WTC11 (cell line): ENCODE results near the gene SELENOS. TPM values are rescaled to one million over a fixed set of nuclear protein-coding genes. Genes with fewer than 3 reads are reported as not detected.
A peak's percentile ranks its signal among the peaks of the same experiment; 100 is the strongest.

Experiments
- ATAC-seq: fragments of 200-7000 bp; cut with Tn5 transposase; 2 replicates; pipeline ENCODE4 v1.10.0; 2021; ENCODE audit warnings: mild to moderate bottlenecking, moderate library complexity
- CTCF ChIA-PET: fragments of 300-600 bp; sonication (Branson Sonifier 250); formaldehyde crosslinking; loops from one replicate; lab custom pipeline; 2021; ENCODE audit warnings: antibody characterized with exemption; lab: Charles Lee
- POLR2A ChIA-PET: fragments of 350-600 bp; sonication (Branson Sonifier 250); formaldehyde crosslinking; loops from one replicate; lab custom pipeline; 2021; ENCODE audit warnings: antibody characterized with exemption; lab: Charles Lee
- DNase-seq: peaks from one replicate; pipeline ENCODE4 v3.0.0; 2021; ENCODE audit warnings: low spot score
- H3K27ac Mint-ChIP-seq: 2 replicates; pipeline ENCODE4 v1.8.0; 2021; ENCODE audit warnings: mixed read lengths
- H3K27me3 Mint-ChIP-seq: 2 replicates; pipeline ENCODE4 v1.8.0; 2021; ENCODE audit warnings: low read depth, mild to moderate bottlenecking, moderate library complexity, mixed read lengths
- H3K36me3 Mint-ChIP-seq: 2 replicates; pipeline ENCODE4 v1.8.0; 2021; ENCODE audit warnings: mixed read lengths
- H3K4me1 Mint-ChIP-seq: 2 replicates; pipeline ENCODE4 v1.8.0; 2022; ENCODE audit warnings: mixed read lengths
- H3K4me3 Mint-ChIP-seq: 2 replicates; pipeline ENCODE4 v1.8.0; 2021; ENCODE audit warnings: mild to moderate bottlenecking, moderate library complexity, mixed read lengths
- H3K9me3 Mint-ChIP-seq: 2 replicates; pipeline ENCODE4 v1.8.0; 2021; ENCODE audit warnings: mixed read lengths
- ARID4B ChIP-seq: sonication (generic); formaldehyde crosslinking; IDR thresholded peaks from 2 replicates; pipeline ENCODE4 v1.8.0; 2023; ENCODE audit warnings: missing genetic modification reagents, mild to moderate bottlenecking, borderline replicate concordance
- ATF1 ChIP-seq: sonication (generic); formaldehyde crosslinking; IDR thresholded peaks from 2 replicates; pipeline ENCODE4 v1.8.1; 2023; ENCODE audit warnings: mild to moderate bottlenecking, moderate library complexity, missing genetic modification reagents
- ATF2 ChIP-seq: sonication (generic); formaldehyde crosslinking; IDR thresholded peaks from 2 replicates; pipeline ENCODE4 v1.8.1; 2022; ENCODE audit warnings: low read depth, missing genetic modification reagents, borderline replicate concordance
- E2F1 ChIP-seq: sonication (generic); formaldehyde crosslinking; IDR thresholded peaks from 2 replicates; pipeline ENCODE4 v1.8.0; 2022; ENCODE audit warnings: mild to moderate bottlenecking, missing genetic modification reagents
- FOXK1 ChIP-seq: sonication (generic); formaldehyde crosslinking; IDR thresholded peaks from 2 replicates; pipeline ENCODE4 v1.8.0; 2022; ENCODE audit warnings: mild to moderate bottlenecking, moderate library complexity, missing genetic modification reagents
- GRHL2 ChIP-seq: fragments of 250-450 bp; sonication (Bioruptor Pico); IDR thresholded peaks from 2 replicates; pipeline ENCODE4 v1.8.0; 2022; ENCODE audit warnings: mild to moderate bottlenecking, moderate library complexity; ENCODE audit not compliant: insufficient replicate concordance, severe bottlenecking
- GTF2I ChIP-seq: fragments of 250-450 bp; sonication (Bioruptor Pico); conservative IDR thresholded peaks from 2 replicates; pipeline ENCODE4 v1.4.0; 2021; ENCODE audit warnings: mild to moderate bottlenecking
- IRF1 ChIP-seq: sonication (generic); formaldehyde crosslinking; IDR thresholded peaks from 2 replicates; pipeline ENCODE4 v1.8.0; 2023; ENCODE audit warnings: missing genetic modification reagents
- MLX ChIP-seq: sonication (generic); formaldehyde crosslinking; IDR thresholded peaks from 2 replicates; pipeline ENCODE4 v1.8.1; 2023; ENCODE audit warnings: mild to moderate bottlenecking, missing genetic modification reagents, moderate library complexity
- NR3C1 ChIP-seq: sonication (generic); formaldehyde crosslinking; conservative IDR thresholded peaks from 2 replicates; pipeline ENCODE4 v1.8.1; 2023; ENCODE audit warnings: low read depth, mild to moderate bottlenecking, missing genetic modification reagents
- SOX15 ChIP-seq: fragments of 250-450 bp; sonication (Bioruptor Pico); IDR thresholded peaks from 2 replicates; pipeline ENCODE4 v1.9.0; 2021; ENCODE audit warnings: mild to moderate bottlenecking
- TEAD4 ChIP-seq: sonication (generic); formaldehyde crosslinking; IDR thresholded peaks from 2 replicates; pipeline ENCODE4 v1.8.0; 2022; ENCODE audit warnings: mild to moderate bottlenecking, missing genetic modification reagents
- ZMAT4 ChIP-seq: fragments of 250-450 bp; sonication (Bioruptor Pico); IDR thresholded peaks from 2 replicates; pipeline ENCODE4 v1.9.0; 2021; ENCODE audit warnings: mild to moderate bottlenecking
- ZNF121 ChIP-seq: sonication (generic); formaldehyde crosslinking; IDR thresholded peaks from 2 replicates; pipeline ENCODE4 v1.8.0; 2023; ENCODE audit warnings: missing genetic modification reagents
- ZNF281 ChIP-seq: sonication (generic); formaldehyde crosslinking; IDR thresholded peaks from 2 replicates; pipeline ENCODE4 v1.8.0; 2023; ENCODE audit warnings: mild to moderate bottlenecking, missing genetic modification reagents
- total RNA-seq: library from RNA; stranded (reverse); gene quantifications from 3 replicates; pipeline ENCODE4 v1.2.3, GENCODE V29; 2021

The SELENOS gene
- total RNA-seq, 1 experiment from 2014 or later, result 43.8 TPM

- H3K9me3 Mint-ChIP-seq, result no peaks in the 10 kb centered on the region
- H3K4me3 Mint-ChIP-seq, result peak overlapping the region; percentile 96
- peaks cover 29% of the 10 kb centered on the region for H3K36me3 Mint-ChIP-seq
- CTCF ChIA-PET, result interaction anchor here (0.6 to 1.3 kb wide), 4 partner anchors 18 to 201 kb away, joined by 3 read pairs; partner anchors contain the start of gene CHSY1
- H3K4me1 Mint-ChIP-seq, result peaks cover 17% of the 10 kb centered on the region
- peak overlapping the region; percentile 67 for H3K27ac Mint-ChIP-seq
- no peak for ATAC-seq
- TF ChIP-seq ZNF281 (CRISPR knock-in tag), result no peak
- no peak for TF ChIP-seq TEAD4
- TF ChIP-seq GTF2I (CRISPR knock-in tag), result no peak
- TF ChIP-seq MLX (CRISPR knock-in tag), result no peak
- TF ChIP-seq ATF2, result no peak
- TF ChIP-seq NR3C1 (CRISPR knock-in tag), result no peak
- TF ChIP-seq ATF1 (CRISPR knock-in tag), result no peak
- no peak for TF ChIP-seq FOXK1 (CRISPR knock-in tag)
- TF ChIP-seq SOX15 (CRISPR knock-in tag), result no peak
- no peak for TF ChIP-seq E2F1 (CRISPR knock-in tag)
- no peak for TF ChIP-seq ARID4B
- TF ChIP-seq ZMAT4 (CRISPR knock-in tag), result no peak
- no peak for TF ChIP-seq GRHL2 (CRISPR knock-in tag)
- TF ChIP-seq IRF1, result no peak
- TF ChIP-seq ZNF121 (CRISPR knock-in tag), result no peak
- TF ChIP-seq, all 79 proteins: peak for 0
- no peak for DNase-seq
- POLR2A ChIA-PET, result no interaction called here
- H3K27me3 Mint-ChIP-seq, result no peaks in the 10 kb centered on the region; the same call in 1 of the 2 replicates
These were observed 15.8 kb upstream of the SELENOS start for GRCh38 chr15:101293122-101293521.
